Heart left ventricle (tissue), 13 donors: ENCODE results near the gene ZFAND3.

ENCODE experiments used
- POLR2A ChIP-seq, 2 donors: fragments of 450-650 bp; IDR thresholded peaks; one replicate each; pipeline ENCODE4 v1.6.1; 2017; ENCODE audit warnings: antibody characterized with exemption in 2 of 2, mild to moderate bottlenecking in 2 of 2, moderate library complexity in 2 of 2
- TF ChIP-seq, protein P1 (sequence below), 12 donors: fragments of 200-600 bp; sonication (generic) in 4 of 12; IDR thresholded peaks; one replicate each; pipeline versions ENCODE4 v1.5.0 to v1.8.0; 2018 to 2022; ENCODE audit warnings: antibody characterized with exemption in 12 of 12, mild to moderate bottlenecking in 5 of 12
- donor health status: ischemic (EF 13 %, LVEDD 7.1; RV severe dilation, severe dysfunction).
- donor health status: DM: no; HTN: yes; CAD: no.
- donor health status: DM: no; HTN: no; CAD: no.
- donor health status: ischemic (EF 25% LVEDD 6.9; RV normal size, moderate dysfunction).
- donor health status: ischemic (EF 25% LVEDD 5.7; RV mildly dilated, moderate dysfunction).
- donor health status: ischemic (EF 35%, LVEDD 5.7; RV mildly dilated, moderate dysfunction).
- donor health status: nonischemic (EF 11% LVEDD 7.7; RV severe dilation, severe dysfunction).
- donor health status: DM: yes; HTN: yes; CAD: no.
- donor health status: PGD.
- donor health status: ischemic (EF 29% LVEDD 5.4; RV normal size, mild dysfunction).
- donor health status: nonischemic (EF 23%, LVEDD 6.1; RV moderate dilation, normal function).

DNA sequence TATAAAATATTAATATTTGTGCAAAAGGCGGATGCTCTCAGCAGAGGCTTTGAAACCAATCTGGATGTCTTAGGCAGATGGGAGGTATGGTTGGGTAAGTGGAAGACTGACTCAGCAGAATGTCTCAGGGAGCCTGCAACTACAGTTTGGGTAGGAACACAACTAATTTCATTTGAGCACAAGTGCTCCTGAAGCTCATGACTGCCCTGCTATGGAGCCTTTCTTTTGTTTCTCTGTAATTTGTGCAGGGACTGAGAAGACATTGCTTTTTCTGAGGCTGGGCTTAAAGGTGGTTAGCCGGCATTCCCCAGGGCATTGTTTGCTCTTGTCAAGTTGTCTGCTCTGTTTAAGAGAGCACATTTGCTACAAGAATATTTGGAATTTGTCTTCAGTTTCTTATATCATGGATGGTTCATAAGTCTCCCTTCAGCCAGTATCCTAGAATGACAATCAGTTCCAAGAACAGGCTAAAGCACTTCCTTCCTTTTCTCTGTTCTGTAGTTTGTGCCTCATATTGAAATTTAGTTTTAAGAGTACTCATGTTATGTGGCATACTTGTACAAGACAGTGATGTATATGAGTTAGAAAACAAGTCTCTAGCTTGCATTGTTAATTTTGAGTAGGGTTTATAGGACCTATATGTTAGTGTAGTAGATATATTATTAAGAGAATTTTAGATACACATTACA, 208.3 kb downstream of the ZFAND3 start:
- TF ChIP-seq POLR2A (IDR thresholded peaks at IDR 0.05) = no peak
- TF ChIP-seq, protein P1, sequence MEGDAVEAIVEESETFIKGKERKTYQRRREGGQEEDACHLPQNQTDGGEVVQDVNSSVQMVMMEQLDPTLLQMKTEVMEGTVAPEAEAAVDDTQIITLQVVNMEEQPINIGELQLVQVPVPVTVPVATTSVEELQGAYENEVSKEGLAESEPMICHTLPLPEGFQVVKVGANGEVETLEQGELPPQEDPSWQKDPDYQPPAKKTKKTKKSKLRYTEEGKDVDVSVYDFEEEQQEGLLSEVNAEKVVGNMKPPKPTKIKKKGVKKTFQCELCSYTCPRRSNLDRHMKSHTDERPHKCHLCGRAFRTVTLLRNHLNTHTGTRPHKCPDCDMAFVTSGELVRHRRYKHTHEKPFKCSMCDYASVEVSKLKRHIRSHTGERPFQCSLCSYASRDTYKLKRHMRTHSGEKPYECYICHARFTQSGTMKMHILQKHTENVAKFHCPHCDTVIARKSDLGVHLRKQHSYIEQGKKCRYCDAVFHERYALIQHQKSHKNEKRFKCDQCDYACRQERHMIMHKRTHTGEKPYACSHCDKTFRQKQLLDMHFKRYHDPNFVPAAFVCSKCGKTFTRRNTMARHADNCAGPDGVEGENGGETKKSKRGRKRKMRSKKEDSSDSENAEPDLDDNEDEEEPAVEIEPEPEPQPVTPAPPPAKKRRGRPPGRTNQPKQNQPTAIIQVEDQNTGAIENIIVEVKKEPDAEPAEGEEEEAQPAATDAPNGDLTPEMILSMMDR (IDR thresholded peaks at IDR 0.05) = no peak
